GM18508 (cell line): Measurements from ENCODE around the gene TUBA3D.
"Not testable (repeated sequence)": the region's sequence is repeated elsewhere in the genome, so short reads cannot be mapped to it uniquely, and the experiment has no call there.

Experiments used
- ATAC-seq: cut with Tn5 transposase; IDR thresholded peaks from one replicate; pipeline ENCODE4 v1.9.1; 2021; ENCODE audit warnings: moderate number of reproducible peaks; ENCODE audit not compliant: insufficient read depth, unreplicated experiment

Gene TUBA3D

DNA sequence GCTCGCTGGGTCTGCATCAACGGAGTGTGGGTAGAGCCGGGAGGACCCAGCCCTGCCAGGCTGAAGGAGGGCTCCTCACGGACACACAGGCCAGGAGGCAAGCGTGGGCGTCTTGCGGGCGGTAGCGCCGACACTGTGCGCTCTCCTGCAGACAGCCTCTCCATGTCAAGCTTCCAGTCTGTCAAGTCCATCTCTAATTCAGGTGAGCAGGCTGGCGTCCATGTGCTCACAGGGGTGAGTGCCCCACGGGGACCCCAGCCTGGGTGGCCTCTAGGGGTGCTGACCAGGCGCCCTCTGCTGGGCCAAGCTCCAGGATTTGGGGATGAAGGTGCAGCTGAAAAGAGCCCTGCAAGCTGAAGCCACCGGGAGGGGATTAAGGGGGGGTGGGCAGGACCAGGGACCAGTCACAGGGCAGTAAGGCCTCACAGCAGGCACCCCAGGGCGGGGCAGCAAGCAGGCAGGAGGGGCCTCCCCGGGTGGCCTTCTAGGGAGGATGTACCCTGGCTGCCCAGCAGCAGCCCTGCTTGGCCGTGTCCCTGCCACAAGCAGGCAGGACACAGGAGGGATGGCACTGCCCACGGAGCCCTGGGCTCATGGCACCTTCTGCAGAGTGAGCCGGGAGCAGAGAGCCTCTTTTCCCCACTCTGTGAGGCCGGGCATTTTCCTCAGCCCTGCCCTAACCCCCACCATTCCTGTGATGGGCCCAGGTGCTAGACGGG lies 54.9 kb downstream of the TUBA3D start:
- ATAC-seq = not testable (repeated sequence)

DNA sequence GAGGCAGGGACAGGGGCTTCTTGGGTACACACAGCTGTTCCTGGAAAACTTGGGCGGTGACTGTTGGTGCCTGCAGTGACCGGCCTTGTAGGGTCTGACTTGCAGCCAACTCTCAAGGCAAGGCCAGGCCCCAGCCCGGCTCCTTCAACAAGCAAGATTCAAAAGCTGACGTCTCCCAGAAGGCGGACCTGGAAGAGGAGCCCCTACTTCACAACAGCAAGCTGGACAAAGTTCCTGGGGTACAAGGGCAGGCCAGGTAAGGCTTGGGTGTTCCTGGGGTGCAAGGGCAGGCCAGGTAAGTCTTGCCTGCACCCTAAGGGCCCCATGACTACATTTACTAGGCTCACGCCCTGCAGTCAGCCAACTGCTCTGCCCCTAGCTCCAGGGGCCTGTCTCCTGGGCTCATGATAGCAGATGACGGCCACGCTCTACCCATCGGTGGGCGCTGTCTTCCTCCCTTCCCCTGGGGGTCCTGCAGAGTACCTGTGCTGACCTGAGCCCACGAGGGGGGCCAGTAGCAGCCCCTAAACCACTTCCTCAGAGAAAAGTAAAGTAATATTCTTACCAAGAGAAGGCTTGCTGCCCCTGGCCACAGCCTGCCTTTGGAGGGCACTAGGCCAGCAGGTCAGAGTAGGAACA lies 55.7 kb downstream of the TUBA3D start:
- ATAC-seq = not testable (repeated sequence)
